Transverse colon (tissue), 3 donors: ENCODE results near the gene WNT5B.

Experiments used
- EP300 ChIP-seq: sonication (generic); formaldehyde crosslinking; IDR thresholded peaks from one replicate; pipeline ENCODE4 v1.6.1; 2017; ENCODE audit warnings: antibody characterized with exemption, low read depth
- TF ChIP-seq, protein P1 (sequence below), 5 experiments: fragments of 200-600 bp in 3 of 5; fragments of 450-650 bp in 2 of 5; sonication (generic) in 3 of 5; IDR thresholded peaks; 1 replicate in 2 of 5; 2 replicates in 3 of 5; pipeline ENCODE4 v1.5.1; 2016 to 2017; ENCODE audit warnings: antibody characterized with exemption in 5 of 5, inconsistent platforms in 3 of 5, mild to moderate bottlenecking in 2 of 5, moderate library complexity in 1 of 5

DNA sequence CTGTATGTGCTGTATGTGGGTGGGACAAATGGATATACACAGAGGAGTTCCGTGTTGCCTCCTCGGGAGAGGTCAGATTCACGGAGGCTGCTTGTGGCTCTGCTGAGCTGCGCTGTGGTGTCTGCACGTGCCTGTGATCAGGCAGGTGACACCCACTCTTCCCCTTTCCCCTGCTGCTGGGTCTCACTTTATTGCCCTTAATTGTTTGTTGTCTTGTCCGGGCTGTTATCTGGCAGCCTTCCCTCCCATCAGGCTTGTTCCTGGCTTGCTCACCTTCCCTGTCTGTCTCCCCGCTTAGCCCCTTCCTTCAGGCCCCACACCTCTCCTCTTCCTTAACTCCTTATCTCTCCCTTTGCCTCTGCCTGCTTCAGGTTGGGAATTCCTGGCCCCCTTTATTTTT is 13.5 kb downstream of the WNT5B start:
- TF ChIP-seq, protein P1, sequence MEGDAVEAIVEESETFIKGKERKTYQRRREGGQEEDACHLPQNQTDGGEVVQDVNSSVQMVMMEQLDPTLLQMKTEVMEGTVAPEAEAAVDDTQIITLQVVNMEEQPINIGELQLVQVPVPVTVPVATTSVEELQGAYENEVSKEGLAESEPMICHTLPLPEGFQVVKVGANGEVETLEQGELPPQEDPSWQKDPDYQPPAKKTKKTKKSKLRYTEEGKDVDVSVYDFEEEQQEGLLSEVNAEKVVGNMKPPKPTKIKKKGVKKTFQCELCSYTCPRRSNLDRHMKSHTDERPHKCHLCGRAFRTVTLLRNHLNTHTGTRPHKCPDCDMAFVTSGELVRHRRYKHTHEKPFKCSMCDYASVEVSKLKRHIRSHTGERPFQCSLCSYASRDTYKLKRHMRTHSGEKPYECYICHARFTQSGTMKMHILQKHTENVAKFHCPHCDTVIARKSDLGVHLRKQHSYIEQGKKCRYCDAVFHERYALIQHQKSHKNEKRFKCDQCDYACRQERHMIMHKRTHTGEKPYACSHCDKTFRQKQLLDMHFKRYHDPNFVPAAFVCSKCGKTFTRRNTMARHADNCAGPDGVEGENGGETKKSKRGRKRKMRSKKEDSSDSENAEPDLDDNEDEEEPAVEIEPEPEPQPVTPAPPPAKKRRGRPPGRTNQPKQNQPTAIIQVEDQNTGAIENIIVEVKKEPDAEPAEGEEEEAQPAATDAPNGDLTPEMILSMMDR (IDR thresholded peaks at IDR 0.05) = no peak
- TF ChIP-seq EP300 = no peak
